AG08396 (cell line): ENCODE data around the gene CA10.

Experiments used
- DNase-seq: peaks from one replicate; pipeline ENCODE4 v3.0.0; 2012; ENCODE audit warnings: low spot score, mixed read lengths

Gene CA10

DNA sequence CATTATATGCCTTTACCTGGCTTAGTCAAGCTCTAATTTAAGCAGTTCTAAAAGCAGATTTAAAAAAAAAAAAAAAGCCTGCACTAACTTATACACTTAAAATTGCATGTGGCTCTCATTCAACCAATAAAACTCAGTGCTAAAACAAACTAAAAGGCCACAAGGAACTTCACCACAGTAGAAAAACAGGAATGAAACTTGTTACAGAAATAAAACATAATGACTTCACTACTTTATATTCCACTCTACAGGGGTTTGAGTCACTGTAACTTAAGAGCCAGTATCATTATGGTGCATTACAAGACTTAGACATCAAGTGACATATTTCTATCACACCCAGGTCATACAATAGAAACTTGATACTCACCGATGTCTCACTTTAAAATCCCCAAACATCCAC is 11.1 kb downstream of the CA10 start:
- no peak for DNase-seq

DNA sequence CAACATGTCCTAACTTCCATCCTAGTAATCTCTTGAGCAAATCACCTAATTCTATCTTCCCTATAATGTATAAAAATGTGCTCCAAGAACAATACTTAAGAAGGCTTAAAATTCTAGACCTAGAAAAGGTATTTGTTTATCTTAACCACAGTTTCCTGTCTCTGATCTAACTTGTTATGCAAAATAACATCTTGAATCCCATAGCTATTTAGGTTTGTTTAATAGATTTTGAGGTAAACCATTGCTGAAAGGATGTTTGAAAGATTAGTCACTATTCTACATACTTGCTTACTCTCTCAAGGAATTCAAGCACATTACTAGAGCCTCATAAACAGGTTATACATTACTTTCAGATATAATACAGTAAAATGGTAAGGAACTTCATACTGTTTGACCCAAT is 13.0 kb downstream of the CA10 start:
- DNase-seq = no peak

DNA sequence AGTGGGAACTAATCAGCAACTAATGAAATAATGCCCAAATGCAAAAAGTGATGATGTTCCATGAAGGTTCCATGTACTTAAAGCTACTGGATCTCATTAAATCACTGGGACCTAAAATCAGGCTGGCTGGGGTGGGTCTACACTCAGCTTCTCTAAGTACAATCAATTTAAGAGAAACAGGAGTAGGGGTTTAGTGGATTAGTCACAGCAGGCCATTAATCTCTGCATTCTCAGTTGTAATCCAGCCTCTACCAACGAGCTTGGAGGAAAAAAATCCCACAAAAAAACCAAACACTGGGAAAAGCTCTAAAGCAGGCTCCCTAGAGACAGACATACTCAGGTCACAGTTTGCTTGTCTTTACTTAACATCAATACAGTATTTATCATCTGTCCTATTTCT is 15.0 kb downstream of the CA10 start:
- no peak for DNase-seq

DNA sequence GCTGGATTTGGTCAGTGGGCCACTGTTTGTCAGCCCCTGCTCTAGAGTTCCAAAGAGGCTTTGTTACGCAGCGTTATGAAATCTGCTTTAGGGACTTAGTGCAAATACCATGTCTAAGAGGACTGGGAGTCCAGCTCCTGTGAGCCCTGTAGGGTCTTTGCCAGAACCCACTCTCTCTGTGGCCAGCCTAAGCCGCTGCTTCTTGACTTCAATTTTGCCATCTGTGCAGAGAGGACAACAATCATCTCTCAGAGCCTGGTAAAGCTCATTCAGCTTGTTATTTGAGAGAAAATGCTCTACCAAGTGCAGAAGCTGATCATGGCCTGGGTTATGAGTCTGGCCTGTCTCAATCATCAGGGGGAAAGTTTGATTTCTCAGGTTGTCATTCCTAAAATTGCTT is 17.9 kb downstream of the CA10 start:
- no peak for DNase-seq

DNA sequence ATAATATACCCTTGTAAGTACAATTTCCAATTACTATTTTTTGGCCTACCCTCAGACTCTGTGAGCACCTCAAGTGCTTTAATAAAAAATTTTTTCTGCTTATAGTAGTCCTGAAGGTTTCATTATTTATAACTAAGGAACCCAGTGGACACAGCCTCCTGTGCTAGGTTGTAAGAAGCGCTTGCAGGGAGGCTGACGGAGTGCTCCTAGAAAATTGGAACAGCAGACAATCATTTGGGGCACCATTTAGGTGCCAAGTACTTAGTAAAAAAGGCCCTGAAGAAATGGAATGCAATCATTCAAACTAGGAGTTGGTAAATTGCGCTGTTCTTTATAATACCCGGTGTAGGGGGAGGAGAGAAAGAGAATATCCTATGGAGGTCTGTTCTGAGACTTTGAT is 19.8 kb downstream of the CA10 start:
- DNase-seq = no peak

DNA sequence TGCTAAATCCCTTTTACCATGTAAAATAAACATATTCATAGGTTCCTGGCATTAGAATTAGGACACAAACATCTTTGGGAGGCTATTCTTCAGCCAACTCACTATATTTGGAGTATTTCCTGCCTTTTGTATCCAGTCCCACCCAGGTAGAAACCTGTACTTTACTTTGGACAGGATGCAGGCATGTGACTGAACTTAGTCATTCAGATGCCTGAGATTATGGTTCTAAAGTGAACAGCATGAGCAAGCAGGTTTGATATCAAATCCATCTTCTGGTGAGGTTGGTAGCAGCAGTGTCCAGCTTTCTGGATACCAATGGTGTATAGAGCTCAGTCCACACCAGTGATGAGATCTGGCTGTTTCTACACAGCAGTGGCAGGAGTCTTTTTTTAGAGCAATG is 20.2 kb downstream of the CA10 start:
- DNase-seq = no peak

DNA sequence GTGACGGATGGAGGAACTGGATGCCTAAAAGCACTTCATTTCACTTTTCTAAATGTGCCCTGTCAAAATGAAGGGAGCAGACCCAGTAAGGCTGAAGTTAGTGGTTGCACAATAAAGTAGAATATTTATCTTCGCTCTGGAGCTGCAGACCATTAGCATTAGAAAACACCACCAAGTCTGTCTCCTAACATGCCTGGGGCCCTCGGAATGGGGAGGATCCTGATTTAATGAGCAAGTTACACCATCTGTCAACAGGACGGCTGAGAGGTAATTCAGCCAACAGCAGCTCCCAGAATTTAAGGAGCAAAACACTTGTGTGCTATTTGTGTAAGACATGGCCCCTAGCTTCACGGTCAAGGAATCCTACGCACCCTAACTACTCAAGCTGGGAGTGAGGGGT is 22.3 kb downstream of the CA10 start:
- no peak for DNase-seq

DNA sequence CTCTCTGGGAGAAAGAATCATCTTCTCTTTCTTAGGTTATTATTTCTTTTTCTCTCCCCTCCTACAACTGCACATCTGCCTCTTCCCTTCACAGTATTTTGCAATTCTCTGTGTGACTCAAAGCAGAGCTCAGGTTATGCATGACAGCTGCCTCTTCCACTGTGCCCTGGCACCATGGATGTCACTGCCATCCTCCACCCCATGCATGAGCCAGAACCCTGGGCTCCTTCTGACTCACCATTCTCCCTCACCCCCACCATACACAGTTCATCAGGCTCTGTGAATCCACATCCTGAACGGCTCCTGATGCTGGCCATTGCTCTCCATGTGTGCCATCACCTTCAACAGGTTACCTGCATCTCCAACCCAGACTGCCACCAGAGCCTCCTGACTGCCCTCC is 23.9 kb downstream of the CA10 start:
- DNase-seq = no peak

DNA sequence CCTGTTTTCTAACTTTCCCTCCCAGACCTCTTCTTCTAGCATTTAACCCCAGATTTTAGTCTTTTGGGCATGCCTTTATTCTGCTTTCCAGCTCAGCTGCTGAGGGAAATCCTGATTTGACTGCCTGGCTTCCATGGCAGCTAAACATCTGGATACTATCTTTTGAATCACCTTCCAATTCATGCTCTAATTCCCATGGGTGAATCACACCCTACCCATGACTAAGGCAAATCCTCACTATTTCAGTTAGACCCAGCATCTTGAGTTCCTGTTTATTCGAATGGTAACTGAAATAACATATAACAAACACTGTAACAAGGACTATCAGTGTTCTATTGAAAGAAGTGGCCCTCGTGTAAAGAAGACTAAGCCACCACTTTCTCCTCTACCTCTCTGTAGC is 29.8 kb downstream of the CA10 start:
- no peak for DNase-seq

DNA sequence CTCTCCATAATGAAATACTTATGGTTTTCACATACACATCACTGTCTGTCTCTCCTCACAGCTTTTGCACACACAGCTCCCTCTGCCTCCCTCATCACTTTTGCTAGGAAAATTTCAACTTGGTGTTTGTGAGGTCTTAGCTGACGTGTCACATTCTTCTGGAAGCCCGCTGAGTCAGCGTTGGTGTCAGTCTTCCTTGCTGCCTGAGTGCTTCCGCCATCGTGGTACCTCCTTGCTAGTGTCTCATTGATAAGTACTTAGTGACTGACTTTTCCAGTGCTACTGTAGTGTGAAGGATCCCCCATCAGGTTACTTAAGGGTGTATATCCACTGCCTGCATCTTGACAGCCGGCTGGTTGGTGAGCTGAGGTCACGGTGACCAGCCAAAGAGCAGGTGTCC is 33.5 kb downstream of the CA10 start:
- no peak for DNase-seq

DNA sequence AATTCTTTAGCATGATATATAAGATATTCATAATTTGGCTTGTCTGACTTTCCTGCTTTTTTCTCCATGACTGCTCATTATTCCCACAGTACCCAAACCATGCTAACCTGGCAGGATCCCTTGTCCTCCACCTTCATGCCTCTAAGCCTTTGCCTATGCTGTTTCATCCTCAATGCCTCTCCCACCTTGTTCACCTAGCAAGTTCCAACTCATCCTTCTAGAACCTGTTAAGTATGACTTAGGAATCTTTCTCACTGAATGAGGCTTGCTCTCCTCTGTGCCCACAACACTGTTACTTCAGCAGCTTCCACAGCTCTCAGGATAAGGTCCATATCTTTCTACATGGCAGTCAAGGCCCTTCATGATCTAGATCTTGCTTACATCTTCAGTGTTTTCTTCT is 34.0 kb downstream of the CA10 start:
- DNase-seq = no peak

DNA sequence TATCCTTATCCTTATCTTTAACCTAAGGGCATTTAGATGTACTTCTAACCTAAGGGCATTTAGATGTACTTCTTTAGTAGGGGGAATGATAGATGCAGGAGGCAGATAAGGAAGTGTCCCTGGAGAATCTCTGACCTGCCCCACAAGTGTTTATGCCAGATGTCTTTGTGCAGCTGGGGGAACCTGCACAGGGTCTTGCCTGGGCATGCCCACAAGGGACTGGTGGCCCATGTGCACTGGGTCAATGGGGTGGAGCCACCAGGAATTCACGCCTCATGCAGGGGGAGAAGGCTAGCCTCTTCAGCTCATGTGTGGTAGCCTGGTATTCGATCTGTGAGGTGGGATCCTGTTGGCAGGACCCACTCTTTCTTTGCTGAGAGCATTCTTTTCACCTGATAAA is 38.0 kb downstream of the CA10 start:
- DNase-seq = no peak

DNA sequence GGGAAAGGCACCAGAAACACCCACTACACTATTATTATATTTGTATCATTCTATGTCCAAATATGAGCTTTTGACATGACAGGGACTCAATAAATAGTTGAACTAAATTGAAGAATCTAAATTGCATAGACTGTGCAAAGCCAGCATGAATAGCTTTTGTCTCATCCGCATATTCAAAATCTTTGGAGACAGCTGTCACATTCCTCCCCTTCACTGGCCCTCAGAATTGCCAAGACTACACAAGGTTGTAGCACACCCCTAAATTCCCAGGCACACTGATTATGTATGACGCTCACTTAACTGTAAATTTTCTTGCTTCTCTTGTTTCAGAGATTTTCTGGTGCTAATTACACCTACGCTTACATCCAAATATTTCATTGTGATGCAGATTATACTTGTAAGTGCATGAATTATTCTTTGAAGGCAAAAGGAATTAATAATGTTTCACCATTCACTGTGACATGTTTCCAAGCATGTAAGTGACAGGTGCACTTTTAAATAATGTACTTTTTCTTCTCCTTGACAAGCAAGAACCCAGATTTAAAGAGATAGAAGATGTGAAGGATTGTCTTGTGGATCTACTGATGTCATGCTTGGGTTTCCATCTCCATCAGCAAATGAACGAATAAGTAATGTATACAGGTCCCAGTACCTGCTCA is 47.5 kb downstream of the CA10 start:
- DNase-seq = no peak

DNA sequence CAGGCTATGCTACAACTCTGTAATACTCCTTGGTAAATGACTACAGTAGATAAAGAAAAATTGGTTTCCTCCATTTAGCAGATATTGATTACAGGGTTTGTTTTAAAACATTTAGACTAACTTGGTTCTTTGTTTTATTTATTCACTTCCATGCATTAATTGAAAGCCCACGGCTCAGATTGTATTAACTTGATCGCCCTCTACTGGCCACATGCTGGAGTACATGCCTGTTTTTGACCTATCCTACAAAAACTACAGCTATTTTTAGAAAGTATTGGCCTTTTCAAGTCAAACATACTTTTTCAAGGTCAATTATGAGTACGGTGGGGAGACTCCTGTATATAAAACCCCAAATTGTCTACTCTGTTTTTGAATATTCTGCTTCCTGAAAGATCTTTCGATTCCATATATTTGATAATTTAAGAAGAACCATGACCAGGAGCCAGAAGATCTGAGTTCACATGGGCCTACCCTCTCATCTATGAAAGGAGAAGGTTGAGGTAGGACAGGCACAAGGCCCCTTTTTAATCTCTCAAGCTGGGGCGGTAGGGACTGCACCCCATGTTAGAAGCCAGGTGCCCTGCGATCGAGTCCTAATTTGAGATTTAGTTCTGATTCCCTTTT is 51.8 kb downstream of the CA10 start:
- DNase-seq = peak; percentile 26

DNA sequence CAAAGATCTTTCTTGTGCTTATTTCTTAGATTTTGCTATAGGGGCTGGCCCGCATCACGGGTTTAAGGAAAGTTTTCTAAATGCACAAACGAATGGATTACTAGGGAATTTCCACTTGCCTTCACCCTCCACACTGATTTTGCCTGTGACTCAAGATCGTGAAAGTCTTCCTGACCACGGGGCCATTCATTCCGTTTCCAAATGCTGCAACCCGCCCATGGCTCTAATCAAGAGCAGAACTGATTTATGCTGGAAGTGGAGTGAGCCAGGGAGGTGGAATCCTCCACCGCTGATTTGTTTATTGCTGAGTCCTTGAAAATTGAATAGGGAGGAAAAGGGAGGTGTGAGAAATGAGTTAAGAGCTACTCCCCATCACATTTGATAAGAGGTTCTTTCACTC is 52.4 kb downstream of the CA10 start:
- no peak for DNase-seq

DNA sequence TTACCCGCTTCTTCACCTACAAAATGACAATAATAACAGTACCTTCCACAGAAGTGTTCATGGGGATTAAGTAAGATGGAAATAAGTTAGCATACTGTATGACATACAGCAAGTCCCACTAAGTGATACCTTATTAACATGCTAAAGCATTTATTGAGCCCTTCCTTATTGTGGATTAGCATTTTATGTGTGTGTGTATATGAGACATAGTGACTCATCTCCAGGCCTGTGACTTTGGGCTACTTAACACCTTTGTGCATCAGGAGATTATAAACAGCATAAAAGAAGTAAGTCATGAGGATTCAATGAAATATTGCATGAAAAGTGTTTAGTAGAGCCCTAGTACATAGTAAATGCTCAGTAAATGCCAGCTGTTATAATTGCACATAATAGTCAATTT is 52.9 kb downstream of the CA10 start:
- no peak for DNase-seq

DNA sequence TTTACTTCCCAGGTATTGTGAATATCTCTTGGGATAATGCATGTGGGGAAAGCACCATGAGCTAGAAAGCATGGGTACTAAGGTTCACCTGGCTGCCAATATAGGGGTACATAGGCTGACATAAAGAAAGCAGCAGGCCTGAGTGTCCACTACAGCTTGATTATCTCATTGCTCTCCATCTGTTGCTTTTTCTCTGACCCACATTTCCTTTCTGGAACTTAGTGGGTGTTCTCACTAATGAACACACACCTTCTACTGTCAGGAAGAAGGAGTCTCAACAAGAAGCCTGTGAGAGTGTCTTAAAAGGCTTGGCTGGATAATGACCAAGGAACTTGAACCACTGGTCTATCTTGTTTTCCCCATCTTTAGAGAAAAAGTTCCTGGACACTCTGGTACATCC is 62.5 kb downstream of the CA10 start:
- no peak for DNase-seq

DNA sequence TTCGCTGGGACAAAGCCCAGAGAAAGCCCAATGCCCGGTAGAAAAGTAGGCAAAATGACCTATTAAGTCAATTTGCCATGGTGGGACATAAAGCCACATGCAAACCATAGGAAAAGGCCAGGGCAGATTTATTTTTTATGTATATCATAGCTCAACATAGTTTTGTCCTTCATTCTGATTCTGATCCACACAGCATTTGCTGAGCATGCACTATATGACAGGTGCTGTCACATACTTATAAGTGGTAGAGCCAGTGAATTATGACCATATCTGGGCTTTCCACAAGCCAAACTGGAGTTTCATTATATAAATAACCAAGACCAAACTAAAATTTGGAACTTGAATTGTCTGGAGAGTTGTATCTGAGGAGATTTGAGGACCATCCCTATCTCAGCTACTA is 74.3 kb downstream of the CA10 start:
- no peak for DNase-seq

DNA sequence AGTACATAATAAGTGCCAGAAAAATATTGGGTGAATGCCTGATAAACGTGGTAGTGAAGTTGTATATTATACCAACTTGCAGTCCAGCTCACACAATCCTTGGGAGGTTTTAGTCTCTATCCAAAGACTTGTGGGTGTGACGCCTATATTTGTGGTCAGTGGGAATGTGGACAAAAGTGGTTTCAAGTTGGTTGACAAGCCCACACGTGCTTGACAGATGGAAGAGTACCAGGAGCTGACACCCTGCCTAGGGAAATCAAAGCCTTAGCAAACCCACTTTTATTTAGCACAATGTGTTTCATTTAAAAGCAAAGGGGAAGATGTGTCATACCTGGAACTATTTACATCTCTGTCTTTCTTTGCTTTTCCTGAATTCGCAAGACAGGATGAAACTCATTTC is 79.0 kb downstream of the CA10 start:
- no peak for DNase-seq

DNA sequence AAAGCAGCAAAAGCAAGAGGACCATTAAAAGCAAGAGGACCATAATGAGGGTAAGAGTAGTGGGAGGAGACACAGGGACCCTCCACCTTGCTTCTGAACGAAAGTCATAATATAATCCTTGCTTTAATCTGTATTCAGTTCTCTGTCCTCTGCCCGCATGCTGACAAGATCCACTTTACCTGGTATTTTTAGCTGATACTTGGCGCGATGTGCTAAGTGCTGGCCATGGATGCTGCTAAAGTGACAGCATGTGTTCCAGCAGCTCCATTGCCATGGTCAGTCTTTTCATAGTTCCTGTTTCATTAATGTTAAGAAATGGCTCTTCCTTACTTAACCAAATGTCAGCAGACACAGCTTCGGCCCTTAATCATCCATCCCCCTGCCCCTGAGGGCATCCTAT is 86.8 kb downstream of the CA10 start:
- DNase-seq = no peak

DNA sequence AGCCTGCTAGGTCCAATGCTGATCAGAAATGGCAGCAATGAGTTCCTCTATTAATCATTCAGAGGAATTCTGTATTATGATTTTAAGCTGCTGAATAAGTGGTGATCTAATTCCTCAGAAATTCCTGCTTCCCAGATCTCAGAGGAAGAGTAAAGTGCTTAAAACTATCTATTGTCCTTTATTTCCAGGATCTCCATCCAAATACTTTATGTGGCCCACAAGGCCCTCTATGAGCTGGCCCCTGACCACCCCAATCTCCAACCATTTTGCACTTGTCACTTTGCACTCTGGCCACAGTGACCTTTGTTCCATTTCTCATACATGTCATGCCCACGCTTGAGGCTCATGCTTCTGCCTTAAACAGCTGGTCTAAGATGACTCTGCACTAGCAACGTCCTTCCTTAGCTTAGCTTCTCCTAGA is 93.7 kb downstream of the CA10 start:
- no peak for DNase-seq

DNA sequence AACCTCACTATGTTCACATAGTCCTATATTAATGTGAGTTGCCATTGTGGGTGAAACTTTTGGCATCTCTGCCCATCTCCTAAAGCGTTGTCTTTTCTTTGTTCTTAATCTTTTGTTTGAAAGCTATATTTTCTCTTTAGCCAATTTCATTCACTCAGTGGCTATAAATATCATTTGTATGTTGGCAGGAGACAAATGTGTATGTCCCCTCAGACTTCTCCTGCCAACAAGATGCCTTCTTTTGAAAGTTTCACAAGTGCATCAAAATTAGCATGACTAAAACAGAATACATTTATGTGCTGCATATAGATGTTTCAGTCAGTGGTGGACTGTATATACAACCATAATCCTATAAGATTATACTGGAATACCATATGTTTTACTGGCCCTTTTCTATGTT is 109.0 kb downstream of the CA10 start:
- no peak for DNase-seq

DNA sequence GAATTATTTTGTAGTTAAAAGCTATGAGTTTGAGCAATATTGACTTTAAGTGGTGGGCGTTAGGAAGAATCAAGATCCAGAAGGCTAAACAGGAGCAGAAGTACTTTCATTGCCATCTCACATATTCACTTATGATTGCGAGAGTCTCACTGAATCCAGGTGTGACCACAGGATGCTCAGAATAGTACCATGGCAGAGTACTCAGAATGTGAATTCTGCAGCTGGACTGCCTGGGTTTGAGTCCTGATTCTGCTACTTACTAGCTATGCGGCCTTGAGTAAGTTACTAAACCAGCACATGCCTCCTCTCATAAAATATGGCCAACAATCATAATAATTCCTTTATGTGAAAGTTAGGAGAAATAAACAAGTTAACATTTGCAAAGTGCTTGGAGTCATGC is 109.5 kb downstream of the CA10 start:
- no peak for DNase-seq

DNA sequence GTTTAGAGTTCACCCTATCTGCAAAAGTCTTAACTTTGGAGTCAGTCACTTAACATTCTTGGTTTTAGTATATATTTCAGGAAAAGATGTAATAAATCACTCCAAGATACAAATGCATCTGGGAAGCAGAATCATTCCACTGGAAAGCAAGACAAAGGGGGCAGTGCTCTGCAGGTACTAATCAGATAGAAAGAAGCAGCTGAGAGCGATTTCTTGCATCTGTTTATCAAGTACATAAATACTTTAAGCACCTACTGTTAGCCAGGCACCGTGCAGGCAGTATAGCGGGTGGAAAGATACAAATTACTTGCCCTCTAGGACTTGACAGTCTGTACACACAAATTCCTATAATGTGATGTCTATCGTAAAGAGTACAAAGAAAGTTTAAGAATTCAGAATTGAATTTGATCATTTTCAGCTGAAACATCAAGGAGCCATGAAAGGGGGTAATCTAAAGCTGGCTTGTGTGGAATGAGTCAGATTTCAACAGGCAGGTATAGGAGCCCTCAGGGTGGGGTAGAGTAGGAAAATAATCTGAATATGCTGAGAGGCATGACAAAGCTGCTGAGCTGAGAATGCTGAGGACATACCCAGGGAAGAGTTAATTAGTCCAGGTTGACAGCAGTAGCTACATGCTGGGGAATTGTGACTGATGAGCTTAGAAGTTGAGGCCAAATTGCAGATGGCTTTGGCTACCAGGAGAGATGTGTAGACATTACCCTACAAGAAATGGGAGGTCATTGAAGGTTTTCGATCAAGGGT is 110.2 kb downstream of the CA10 start:
- DNase-seq = no peak
